NK-92 treated with Interleukin-12 subunit alpha and Interleukin-12 subunit beta, amount 100 ng/mL, for 24 hours (cell line): ENCODE results near the gene PBLD.
"Not testable (repeated sequence)": the region's sequence is repeated elsewhere in the genome, so short reads cannot be mapped to it uniquely, and the experiment has no call there.

Experiments used
- DNase-seq: peaks from one replicate; lab custom pipeline; 2025; lab: John Stamatoyannopoulos, UW

PBLD gene

GRCh38 chr10:68278906-68279753 lies 53.6 kb downstream of the PBLD start:
- not testable (repeated sequence) for DNase-seq

- DNase-seq: not testable (repeated sequence)
Observed at GRCh38 chr10:68277814-68278213, 54.9 kb downstream of the PBLD start.

DNA sequence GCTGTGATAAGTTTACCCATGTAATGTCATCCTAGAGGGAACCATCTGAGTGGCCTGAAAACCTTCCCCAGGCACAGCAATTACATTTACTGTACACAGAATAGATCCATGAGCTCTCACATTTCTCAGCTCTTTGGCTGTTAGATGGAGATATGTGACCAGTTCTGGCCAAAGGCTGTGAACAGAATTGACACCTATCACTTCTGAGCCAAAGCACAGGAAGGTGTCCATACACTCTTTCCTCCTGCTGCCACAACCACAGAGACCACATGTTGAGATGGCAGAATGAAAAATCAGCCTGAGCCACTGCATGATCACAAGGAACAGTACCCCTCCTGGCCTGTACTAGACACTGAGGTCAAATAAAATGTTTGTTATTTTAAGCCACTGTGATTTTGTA lies 56.5 kb downstream of the PBLD start:
- DNase-seq: no peak

DNA sequence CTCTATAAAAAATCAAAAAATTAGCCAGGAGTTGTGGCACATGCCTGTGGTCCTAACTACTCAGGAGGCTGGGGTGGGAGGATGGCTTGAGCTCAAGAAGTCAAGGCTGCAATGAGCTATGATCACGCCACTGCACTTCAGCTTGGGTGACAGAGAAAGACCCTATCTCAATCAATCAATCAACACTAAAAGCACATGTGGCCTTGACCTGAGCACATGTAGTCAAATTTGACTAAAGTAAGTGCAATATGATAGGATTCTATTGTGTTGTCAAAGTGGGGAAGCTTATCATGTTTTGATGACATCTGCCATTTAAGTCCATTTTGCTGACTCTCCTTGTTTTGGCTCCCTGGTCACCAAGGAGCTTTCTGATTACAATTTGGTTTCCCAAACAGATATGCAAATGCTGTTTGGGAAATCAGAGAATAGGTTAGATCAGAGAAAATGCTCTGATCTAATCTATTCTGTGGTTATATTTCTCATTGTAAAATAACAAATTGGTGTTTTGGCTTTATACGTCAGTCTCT lies 57.1 kb downstream of the PBLD start:
- no peak for DNase-seq

GRCh38 chr10:68272833-68273232 lies 59.9 kb downstream of the PBLD start:
- DNase-seq: no peak

GRCh38 chr10:68271196-68271882 lies 61.4 kb downstream of the PBLD start:
- DNase-seq: no peak

DNA sequence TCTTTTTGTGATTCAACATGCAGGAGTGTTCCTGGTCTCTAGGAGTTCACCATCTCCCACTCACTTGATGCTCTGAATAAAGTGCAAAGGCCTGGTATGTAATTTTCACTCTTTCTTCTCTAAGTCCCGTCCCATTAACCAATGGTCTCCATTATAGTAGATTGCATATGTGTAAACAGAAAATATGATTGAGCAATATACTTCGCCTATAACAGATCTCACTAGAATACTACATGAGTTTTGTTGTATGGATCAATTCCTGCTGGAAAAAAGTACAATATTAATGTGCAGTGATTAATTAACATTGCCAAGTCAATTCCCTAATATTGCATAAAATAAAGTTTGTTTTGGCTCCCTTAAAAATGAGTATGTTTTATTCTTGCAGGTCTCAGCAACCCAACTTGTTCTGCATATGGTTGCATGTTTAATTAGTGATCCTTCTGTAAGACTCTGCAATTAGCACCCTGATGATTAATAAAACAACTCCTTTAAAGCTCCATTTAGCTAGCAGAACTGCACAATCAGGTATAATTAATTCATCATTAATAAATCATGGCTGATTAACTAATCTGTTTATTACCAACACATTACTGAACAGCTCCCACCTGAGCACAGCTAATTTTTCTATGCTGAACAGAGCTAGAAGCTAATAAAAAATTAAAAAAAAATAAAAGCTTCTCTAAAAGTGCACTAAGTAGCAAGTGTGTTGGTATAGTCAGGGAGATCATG lies 63.0 kb downstream of the PBLD start:
- DNase-seq: no peak

- no peak for DNase-seq
Observed at GRCh38 chr10:68261132-68261856, 71.4 kb downstream of the PBLD start.

DNA sequence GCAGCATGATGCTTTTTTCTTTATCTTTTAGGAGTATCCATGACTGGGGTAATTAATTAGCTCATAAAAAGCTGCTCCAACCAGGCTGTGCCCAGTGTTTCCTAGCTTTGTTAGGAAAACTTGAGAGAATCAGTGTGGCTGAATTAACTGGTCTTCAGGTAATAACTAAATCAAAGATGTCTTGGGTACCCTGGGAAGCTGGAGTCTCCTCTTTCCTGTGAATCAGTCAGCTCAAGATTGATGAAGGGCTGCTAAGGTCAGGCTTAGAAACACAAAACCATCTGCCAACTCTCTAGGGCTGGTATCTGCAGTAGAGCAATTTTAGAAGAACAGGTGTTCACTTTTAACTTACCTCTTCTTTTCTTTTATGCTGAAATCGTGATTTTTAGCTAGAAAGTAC lies 79.4 kb downstream of the PBLD start:
- no peak for DNase-seq

GRCh38 chr10:68251625-68252495 lies 80.9 kb downstream of the PBLD start:
- no peak for DNase-seq

GRCh38 chr10:68251151-68251550 lies 81.6 kb downstream of the PBLD start:
- no peak for DNase-seq

GRCh38 chr10:68249297-68249696 lies 83.4 kb downstream of the PBLD start:
- DNase-seq: no peak

- DNase-seq: no peak
Observed at GRCh38 chr10:68247931-68248330, 84.8 kb downstream of the PBLD start.

- DNase-seq: not testable (repeated sequence)
Observed at GRCh38 chr10:68246397-68246796, 86.3 kb downstream of the PBLD start.

DNA sequence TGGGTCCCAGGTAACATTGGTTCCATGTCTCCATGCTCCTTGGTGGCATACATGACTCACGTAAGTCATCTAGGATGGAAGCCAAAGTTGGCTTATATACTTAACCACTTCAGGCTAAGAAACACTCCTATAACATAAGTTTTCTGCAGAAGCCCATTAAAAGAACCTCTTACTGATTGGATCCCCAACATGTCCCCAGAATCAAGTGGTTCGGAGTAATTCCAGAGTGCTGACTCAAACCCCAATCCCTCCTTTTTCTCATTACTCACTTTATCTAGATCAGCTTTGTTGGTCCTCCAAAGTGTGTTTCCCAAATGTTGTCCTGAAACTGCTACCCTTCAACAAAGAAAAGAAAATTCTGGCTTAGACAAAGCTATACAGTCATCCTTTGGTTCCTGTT lies 90.7 kb downstream of the PBLD start:
- DNase-seq: no peak

DNA sequence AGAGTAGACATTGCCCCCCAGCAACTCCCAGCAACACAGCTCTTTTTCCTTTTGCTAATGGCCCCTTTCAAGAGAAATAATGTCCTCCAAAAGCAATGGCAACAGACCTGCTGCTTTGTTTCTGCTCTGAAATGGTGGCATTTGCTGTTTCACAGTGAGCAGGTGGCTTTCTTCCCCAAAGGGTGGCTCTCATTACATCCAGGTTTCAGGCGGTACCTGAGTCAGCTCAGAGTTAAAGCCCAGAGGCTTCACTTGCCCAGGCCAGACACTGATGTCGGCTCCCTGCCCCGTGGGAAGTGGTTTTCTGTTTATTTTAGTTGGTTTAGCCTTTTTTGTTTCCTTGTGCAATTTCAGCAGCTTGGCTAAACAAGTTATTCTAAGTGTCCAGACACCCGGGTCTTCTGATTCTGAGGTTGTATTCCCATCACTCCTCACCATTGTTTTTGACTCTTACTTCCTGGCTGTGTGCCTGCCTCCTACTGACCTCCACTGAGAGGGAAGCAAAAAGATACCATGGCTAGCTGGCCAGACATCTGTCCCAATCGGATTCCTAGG lies 93.1 kb downstream of the PBLD start:
- no peak for DNase-seq

DNA sequence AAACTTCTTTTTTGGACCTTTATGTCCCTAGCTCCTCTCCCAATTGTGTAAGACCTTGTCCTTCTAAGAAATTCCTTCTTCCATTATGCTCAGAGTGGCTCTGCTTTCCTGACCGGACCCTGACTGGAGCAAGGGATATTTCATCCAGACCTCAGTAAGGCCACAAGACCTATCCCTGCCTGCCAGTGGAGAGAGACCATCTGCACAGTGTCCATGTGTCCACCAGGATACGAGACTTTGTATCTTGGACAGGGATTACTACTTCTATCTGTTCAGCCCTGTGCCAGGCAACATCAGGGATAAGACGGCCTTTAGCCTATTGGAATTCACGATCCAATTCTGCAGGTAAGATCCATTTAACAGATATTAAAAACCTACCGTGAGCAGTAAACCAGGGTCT lies 93.7 kb downstream of the PBLD start:
- no peak for DNase-seq

- DNase-seq: no peak
Observed at GRCh38 chr10:68238371-68238770, 94.4 kb downstream of the PBLD start.

DNA sequence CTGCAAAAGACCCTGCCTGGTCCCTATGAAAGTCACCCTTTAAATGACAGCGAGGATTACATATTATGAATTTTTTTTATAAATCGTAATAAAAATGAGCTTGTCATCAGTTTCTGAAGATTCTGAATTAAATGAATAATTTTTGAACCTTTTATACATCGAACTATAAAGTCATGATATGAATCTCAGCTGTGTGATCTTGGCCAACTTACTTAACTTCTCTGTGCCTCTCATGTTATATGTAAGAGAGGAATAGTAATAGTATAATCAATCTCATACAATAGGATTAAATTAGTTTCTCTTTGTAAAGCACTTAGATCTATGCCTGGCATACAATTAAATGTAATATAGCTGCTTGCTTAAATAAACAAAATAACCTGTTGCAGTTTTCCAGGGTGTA lies 95.6 kb downstream of the PBLD start:
- no peak for DNase-seq

DNA sequence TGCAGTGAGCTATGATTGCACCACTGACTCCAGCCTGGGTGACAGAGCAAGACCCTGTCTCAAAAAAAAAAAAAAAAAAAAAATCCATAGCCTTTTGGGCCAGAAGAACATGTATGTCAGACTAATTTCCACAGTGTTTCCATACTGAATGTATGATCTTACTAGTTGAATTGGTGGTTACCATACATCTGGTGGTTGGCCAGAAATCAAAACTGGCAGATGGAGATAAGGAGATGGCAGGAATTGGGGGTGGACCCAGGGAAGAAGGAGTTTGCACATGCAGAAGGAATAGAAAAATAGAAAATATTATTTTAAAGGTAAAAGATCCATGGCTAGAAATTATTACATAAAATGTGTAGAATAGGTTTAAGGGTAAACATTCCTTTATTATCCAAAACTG lies 97.1 kb downstream of the PBLD start:
- DNase-seq: no peak

DNA sequence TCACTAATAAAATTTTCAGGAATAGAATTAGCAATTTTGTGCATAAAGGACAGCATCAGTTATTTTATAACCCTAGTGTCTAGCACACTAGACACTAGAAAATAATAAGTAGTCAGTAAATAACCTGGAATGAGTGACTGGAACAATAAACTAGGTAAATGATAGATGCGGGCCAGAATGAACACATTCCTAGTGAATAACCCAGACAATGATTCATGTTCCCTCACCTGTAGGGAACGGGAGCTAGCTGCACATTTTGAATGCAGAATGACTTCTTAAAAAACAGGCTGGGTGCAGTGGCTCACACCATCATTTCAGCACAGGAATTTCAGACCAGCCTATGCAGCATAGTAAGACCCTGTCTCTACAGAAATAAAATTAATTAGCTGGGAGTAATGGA lies 97.6 kb downstream of the PBLD start:
- DNase-seq: no peak
